ENCODE measurements around the gene PON2. TPM values are rescaled to one million over a fixed set of nuclear protein-coding genes. Genes with fewer than 3 reads are reported as not detected.

The PON2 gene
- polyA plus RNA-seq, 1 donor from 2014 or later = 23.1 TPM

DNA sequence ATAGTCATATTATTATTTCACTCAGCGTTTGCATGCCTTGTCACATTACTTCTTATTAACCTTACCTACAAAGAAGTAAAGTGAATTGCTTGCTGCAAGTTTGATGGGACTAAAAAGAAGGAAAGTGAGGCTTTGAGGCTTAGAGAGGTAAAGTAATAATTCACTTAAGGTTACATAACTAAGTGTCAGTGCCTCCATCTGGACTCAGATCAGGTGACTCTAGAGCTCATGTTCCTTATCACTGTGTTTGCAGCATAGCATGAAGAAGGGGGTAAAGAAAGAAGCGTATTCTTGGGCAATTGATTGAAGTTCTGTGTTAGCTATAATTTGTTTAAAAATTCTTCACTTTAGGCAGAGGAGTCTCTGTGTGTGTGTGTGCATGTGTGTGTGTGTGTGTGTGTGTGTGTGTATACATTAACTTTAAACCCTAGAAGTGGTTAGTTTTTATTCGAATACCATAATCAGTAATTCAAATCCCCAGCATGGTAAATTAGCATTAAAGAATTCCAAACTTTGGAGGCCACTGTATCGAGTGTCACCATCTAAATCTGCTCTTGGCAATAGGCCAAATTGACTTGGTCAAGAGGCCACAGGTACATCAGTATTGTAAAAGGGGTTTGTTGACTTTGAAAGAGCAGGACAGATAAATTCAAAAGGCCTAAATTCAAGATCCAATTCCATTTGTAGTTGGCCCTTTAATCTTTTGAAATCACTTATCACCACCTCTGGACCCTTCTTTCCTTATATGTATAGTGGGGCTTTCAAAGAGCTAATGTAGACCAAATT is 36.5 kb downstream of the PON2 start:
- no peaks in the 10 kb centered on the region for H4K20me1 ChIP-seq (ENCODE audit: insufficient read depth)
- no peak for TF ChIP-seq EP300 (conservative IDR thresholded peaks at IDR 0.05; ENCODE audit: poor library complexity, severe bottlenecking)
- TF ChIP-seq SMC3 (conservative IDR thresholded peaks at IDR 0.05; ENCODE audit: poor library complexity) = no peak
- no peak for TF ChIP-seq REST (IDR thresholded peaks at IDR 0.05; ENCODE audit: borderline replicate concordance)
- TF ChIP-seq TAF1 (IDR thresholded peaks at IDR 0.05; ENCODE audit: low read depth) = no peak
- TF ChIP-seq MXI1 (conservative IDR thresholded peaks at IDR 0.05; ENCODE audit: poor library complexity, severe bottlenecking) = no peak
- no peak for TF ChIP-seq CTCF (IDR thresholded peaks at IDR 0.05; ENCODE audit: poor library complexity, severe bottlenecking)
- no peak for TF ChIP-seq EZH2 (IDR thresholded peaks at IDR 0.05; ENCODE audit: borderline replicate concordance, insufficient read depth, low read length, poor library complexity, severe bottlenecking)
- no peak for TF ChIP-seq RAD21 (conservative IDR thresholded peaks at IDR 0.05)
- no peak for TF ChIP-seq POLR2AphosphoS5 (IDR thresholded peaks at IDR 0.05)
- H3K36me3 ChIP-seq (ENCODE audit: insufficient read depth, low read length) = no peaks in the 10 kb centered on the region
- no peak overlapping the region for H2AFZ ChIP-seq (ENCODE audit: low read depth, low read length)
- no peaks in the 10 kb centered on the region for H3K9me3 ChIP-seq (ENCODE audit: low read length)
- no peaks in the 10 kb centered on the region for H3F3A ChIP-seq (ENCODE audit: insufficient read depth, low read length, poor library complexity, severe bottlenecking)
- no peaks in the 10 kb centered on the region for H3K79me2 ChIP-seq (replicated peaks; ENCODE audit: insufficient read depth, low read length)
- H3K27ac ChIP-seq (ENCODE audit: low read length) = no peak overlapping the region
- H3K4me3 ChIP-seq (ENCODE audit: low read length) = no peak overlapping the region
- no peak overlapping the region for H3K9ac ChIP-seq (ENCODE audit: low read length)
- no peaks in the 10 kb centered on the region for H3K9me2 ChIP-seq (ENCODE audit: insufficient read depth, low read length)
- H3K4me2 ChIP-seq (ENCODE audit: low read length) = no peak overlapping the region
- H3K27me3 ChIP-seq (ENCODE audit: insufficient read depth, low read depth, low read length) = no peaks in the 10 kb centered on the region

DNA sequence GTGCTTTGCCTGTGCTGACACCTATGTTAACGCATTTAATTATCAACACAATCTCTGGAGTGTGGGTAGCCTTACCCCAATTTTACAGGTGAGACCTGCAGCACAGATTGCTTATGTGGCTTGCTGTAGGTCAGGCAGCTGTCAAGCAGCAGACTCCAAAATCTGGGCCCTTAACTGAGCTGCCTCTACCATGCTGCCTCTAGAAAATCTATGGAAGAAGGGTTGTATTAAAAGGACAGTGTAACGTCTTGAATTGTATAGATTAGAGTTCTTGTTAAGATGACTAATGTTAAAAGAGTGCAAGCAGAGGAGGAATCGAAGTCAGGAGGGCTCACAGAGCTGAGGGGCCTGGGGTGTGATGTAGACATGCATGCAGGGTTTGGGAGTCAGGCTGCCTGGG is 37.4 kb downstream of the PON2 start:
- Histone ChIP-seq H3K27ac (ENCODE audit: low read length) (no peak overlapping the region), H3K9me3 (ENCODE audit: low read length) (no peaks in the 10 kb centered on the region), H3K4me2 (ENCODE audit: low read length) (no peak overlapping the region), H4K20me1 (ENCODE audit: insufficient read depth) (no peaks in the 10 kb centered on the region), H2AFZ (ENCODE audit: low read depth, low read length) (no peak overlapping the region), H3K36me3 (ENCODE audit: insufficient read depth, low read length) (no peaks in the 10 kb centered on the region), H3K9me2 (ENCODE audit: insufficient read depth, low read length) (no peaks in the 10 kb centered on the region), H3K9ac (ENCODE audit: low read length) (no peak overlapping the region), H3K79me2 (replicated peaks; ENCODE audit: insufficient read depth, low read length) (no peaks in the 10 kb centered on the region), H3K27me3 (ENCODE audit: insufficient read depth, low read depth, low read length) (no peaks in the 10 kb centered on the region), H3F3A (ENCODE audit: insufficient read depth, low read length, poor library complexity, severe bottlenecking) (no peaks in the 10 kb centered on the region), H3K4me3 (ENCODE audit: low read length) (no peak overlapping the region)
- no peak for TF ChIP-seq SMC3 (conservative IDR thresholded peaks at IDR 0.05; ENCODE audit: poor library complexity)
- TF ChIP-seq CTCF (IDR thresholded peaks at IDR 0.05; ENCODE audit: poor library complexity, severe bottlenecking) = no peak
- no peak for TF ChIP-seq MXI1 (conservative IDR thresholded peaks at IDR 0.05; ENCODE audit: poor library complexity, severe bottlenecking)
- TF ChIP-seq POLR2AphosphoS5 (IDR thresholded peaks at IDR 0.05) = no peak
- TF ChIP-seq EP300 (conservative IDR thresholded peaks at IDR 0.05; ENCODE audit: poor library complexity, severe bottlenecking) = no peak
- TF ChIP-seq EZH2 (IDR thresholded peaks at IDR 0.05; ENCODE audit: borderline replicate concordance, insufficient read depth, low read length, poor library complexity, severe bottlenecking) = no peak
- no peak for TF ChIP-seq TAF1 (IDR thresholded peaks at IDR 0.05; ENCODE audit: low read depth)
